BJ (cell line): ENCODE data around the gene SBF2. TPM values are rescaled to one million over a fixed set of nuclear protein-coding genes. Genes with fewer than 3 reads are reported as not detected.

Source experiments
- CTCF ChIA-PET: fragments of 350-600 bp; formaldehyde crosslinking; extraction: SDS; loops from one replicate; lab custom pipeline; 2021; ENCODE audit warnings: antibody characterized with exemption, inconsistent platforms; lab: Yijun Ruan, JAX
- POLR2A ChIA-PET: fragments of 300-600 bp; sonication (Branson Sonifier 250); formaldehyde crosslinking; extraction: SDS; loops from one replicate; lab custom pipeline; 2021; ENCODE audit warnings: antibody characterized with exemption; lab: Charles Lee
- DNase-seq: peaks from one replicate; pipeline ENCODE4 v3.0.0-alpha.2; 2011; ENCODE audit warnings: low read depth
- H3K27me3 ChIP-seq: 2 replicates; pipeline ENCODE4 v1.6.0; 2011; ENCODE audit warnings: low read length; ENCODE audit not compliant: control insufficient read depth, insufficient read depth
- H3K36me3 ChIP-seq: 2 replicates; pipeline ENCODE4 v1.5.1; 2011; ENCODE audit warnings: low read length; ENCODE audit not compliant: control insufficient read depth, insufficient read depth
- H3K4me3 ChIP-seq: 2 replicates; pipeline ENCODE4 v1.5.1; 2011; ENCODE audit warnings: low read depth, mild to moderate bottlenecking, control low read depth, low read length
- polyA plus RNA-seq: library from polyadenylated mRNA; depleted of rRNA; stranded (reverse); fragments of >200 nt; gene quantifications from 2 replicates; pipeline ENCODE4 v1.2.3, GENCODE V29; 2011
- TF ChIP-seq, protein P1 (sequence below): IDR thresholded peaks from 2 replicates; pipeline ENCODE4 v1.5.1; 2011; ENCODE audit warnings: low read depth, mild to moderate bottlenecking, control low read depth, inconsistent platforms, low read length, moderate library complexity; ENCODE audit not compliant: insufficient read depth

SBF2 gene
- polyA plus RNA-seq, 1 experiment = 33.8 TPM

DNA sequence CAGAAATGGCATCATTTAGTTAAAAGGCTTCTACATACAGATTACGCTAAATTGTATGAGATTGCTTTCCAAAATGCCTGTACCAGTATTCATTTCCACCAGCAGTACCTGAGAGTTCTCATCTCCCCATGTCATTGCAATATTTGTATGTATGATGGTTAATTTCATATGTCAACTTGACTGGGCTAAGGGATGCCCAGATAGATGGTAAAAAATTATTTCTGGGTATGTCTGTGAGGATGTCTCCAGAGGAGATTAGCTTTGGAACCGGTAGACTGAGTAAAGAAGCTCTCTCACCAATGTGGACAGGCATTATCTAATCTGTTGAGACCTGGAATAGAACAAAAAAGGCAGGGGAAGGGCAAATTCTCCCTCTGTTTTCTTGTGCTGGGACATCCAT is 17.8 kb upstream of the SBF2 start:
- TF ChIP-seq, protein P1, sequence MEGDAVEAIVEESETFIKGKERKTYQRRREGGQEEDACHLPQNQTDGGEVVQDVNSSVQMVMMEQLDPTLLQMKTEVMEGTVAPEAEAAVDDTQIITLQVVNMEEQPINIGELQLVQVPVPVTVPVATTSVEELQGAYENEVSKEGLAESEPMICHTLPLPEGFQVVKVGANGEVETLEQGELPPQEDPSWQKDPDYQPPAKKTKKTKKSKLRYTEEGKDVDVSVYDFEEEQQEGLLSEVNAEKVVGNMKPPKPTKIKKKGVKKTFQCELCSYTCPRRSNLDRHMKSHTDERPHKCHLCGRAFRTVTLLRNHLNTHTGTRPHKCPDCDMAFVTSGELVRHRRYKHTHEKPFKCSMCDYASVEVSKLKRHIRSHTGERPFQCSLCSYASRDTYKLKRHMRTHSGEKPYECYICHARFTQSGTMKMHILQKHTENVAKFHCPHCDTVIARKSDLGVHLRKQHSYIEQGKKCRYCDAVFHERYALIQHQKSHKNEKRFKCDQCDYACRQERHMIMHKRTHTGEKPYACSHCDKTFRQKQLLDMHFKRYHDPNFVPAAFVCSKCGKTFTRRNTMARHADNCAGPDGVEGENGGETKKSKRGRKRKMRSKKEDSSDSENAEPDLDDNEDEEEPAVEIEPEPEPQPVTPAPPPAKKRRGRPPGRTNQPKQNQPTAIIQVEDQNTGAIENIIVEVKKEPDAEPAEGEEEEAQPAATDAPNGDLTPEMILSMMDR = no peak
- Histone ChIP-seq H3K36me3 (peaks cover 6% of the 10 kb centered on the region), H3K4me3 (no peak overlapping the region), H3K27me3 (no peaks in the 10 kb centered on the region)
- ChIA-PET POLR2A (interaction anchor here (2.6 kb wide), 1 partner anchor 67 kb away, joined by 13 read pairs; no protein-coding TSS in a partner anchor), CTCF (interaction anchor here (2.8 to 3.2 kb wide), 2 partner anchors 13 to 55 kb away, joined by 20 to 38 read pairs; no protein-coding TSS in a partner anchor)
- DNase-seq = no peak

DNA sequence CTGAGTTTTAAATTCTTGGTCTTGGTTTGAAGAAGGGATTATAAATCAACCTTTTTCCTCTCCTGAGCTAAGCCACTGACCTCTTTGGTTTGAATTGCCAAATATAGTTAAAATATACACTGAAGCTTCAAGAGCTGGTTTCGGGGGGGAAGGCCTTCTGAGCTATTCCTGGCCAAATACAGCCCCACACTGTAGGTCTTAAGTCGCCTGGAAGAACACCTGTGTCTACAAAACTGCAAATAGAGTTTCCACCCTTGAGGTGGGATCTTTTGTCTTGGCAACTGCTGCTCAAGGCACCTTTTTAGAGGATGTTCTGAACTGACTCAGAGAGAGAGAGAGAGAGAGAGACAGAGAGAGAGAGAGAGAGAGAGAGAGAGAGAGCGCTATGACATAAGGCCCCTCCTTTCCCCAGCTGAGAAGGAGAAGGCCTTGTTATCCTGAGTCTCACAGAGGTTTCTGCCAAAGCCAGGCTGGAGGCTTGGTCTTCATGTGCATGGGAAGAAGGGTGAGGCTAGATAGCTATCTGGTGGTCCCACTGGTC is 16.4 kb upstream of the SBF2 start:
- Histone ChIP-seq H3K4me3 (no peak overlapping the region), H3K27me3 (no peaks in the 10 kb centered on the region), H3K36me3 (peaks cover 20% of the 10 kb centered on the region)
- ChIA-PET POLR2A (interaction anchor here (0.5 to 2.6 kb wide), 16 partner anchors 9 to 692 kb away, joined by 3 to 24 read pairs (median 4); partner anchors contain the start of gene AMPD3), CTCF (interaction anchor here (0.6 to 3.2 kb wide), 10 partner anchors 11 to 551 kb away, joined by 3 to 38 read pairs (median 4); no protein-coding TSS in a partner anchor)
- TF ChIP-seq, protein P1 = no peak
- no peak for DNase-seq

DNA sequence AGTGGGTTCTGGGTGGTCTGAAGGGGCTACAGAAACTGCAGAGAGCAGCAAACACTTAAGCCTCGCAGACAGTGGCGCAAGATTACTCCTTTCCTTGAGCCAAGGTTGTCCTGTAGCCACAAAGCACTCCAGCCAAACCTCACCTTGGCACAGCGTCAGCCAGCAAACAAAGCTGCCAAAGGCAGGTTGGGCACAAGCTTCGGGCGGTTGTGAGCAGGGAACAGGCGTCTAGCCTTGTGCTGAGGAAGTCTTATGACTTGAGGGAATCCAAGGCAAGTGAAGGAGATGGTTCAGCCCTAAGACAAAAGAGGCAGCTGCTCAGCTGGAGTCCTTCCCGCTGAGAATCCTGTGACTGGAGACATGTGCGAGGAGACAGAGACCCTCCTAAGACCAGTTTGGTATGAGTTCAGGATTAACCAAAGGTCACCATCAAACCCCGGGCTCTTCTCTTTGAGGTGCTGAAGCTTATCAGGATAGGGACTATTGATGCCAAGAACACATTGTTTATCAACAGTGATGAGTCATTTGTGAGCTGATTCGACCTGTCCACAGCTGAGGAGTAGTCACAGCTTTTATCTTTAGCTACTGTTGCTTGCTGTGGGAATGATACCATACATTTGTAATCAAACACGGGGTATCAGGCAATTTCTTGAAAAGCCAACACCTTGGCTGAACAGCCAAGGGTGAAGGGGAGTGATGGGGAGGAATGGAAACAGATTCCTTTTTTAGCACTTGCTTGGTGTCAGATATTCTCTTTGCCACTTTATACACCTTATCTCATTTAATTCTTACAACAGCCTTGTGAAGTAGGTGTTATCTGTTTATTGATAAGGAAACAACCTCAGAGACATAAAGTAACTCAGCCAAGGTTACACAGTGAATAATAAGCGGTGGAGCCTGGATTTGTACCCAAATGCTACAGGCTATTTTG is 15.4 kb upstream of the SBF2 start:
- DNase-seq = peak; percentile 72
- peak overlapping the region; percentile 94; the same call in 1 of the 2 replicates for H3K4me3 ChIP-seq
- TF ChIP-seq, protein P1 = no peak
- H3K27me3 ChIP-seq = no peaks in the 10 kb centered on the region
- POLR2A ChIA-PET = interaction anchor here (0.5 to 2.6 kb wide), 16 partner anchors 8 to 820 kb away, joined by 3 to 24 read pairs (median 4); no protein-coding TSS in a partner anchor
- CTCF ChIA-PET = interaction anchor here (1.0 to 3.2 kb wide), 7 partner anchors 8 to 550 kb away, joined by 3 to 38 read pairs (median 10); no protein-coding TSS in a partner anchor
- H3K36me3 ChIP-seq = peaks cover 24% of the 10 kb centered on the region

DNA sequence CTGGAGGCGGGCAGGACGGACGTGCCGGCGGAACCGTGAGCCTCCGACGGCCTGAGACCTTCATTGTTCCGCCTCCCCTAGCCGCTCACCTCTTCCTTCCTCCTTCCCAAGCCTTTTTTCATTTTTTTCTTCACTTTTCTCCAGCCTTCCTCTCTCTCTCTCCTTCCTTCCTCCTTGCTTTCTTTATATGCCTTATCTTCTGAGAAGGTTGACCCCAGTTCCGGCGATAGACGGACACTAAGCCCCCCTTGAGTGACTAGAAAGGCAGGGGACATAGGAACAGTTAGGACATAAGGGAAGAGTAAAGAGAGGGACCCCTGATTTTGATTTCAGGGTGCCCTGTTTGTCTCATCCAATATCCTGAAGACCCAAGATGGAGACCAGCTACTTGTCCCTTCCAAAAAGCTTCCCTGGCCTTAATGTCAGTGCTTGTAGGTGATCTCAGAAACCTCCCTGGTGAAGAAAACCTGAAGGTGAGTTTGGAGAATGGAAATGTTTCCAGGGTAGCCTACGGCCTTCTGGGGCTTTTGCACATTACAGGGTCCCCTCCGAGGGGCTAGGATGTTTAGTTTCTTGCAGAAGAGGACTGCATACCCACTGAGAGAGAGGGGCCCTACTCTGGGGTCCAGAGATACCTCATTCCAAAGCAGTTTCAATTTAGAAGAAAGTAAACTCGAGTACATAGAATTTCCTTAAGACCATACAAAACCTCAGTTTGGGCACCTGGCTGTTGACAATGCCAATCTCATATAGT is 14.4 kb upstream of the SBF2 start:
- POLR2A ChIA-PET = interaction anchor here (0.5 to 2.1 kb wide), 12 partner anchors 9 to 543 kb away, joined by 3 to 24 read pairs (median 4); no protein-coding TSS in a partner anchor
- Histone ChIP-seq H3K4me3 (peak overlapping the region; percentile 94), H3K36me3 (peaks cover 24% of the 10 kb centered on the region), H3K27me3 (no peaks in the 10 kb centered on the region)
- no peak for DNase-seq
- CTCF ChIA-PET = interaction anchor here (0.7 to 3.2 kb wide), 8 partner anchors 9 to 336 kb away, joined by 3 to 38 read pairs (median 6); no protein-coding TSS in a partner anchor
- TF ChIP-seq, protein P1 = no peak
